WI38 (cell line): ENCODE measurements around the gene CDK2AP2.

Source experiments
- H3K4me3 ChIP-seq: 2 replicates; pipeline ENCODE4 v1.5.1; 2011; ENCODE audit warnings: low read depth, mild to moderate bottlenecking, control low read depth, low read length
- TF ChIP-seq, protein P1 (sequence below): IDR thresholded peaks from 2 replicates; pipeline ENCODE4 v1.5.1; 2012; ENCODE audit warnings: low read depth, mild to moderate bottlenecking, control low read depth, low read length

The CDK2AP2 gene

GRCh38 chr11:67497656-67498291 lies 10.2 kb downstream of the CDK2AP2 start:
- TF ChIP-seq, protein P1, sequence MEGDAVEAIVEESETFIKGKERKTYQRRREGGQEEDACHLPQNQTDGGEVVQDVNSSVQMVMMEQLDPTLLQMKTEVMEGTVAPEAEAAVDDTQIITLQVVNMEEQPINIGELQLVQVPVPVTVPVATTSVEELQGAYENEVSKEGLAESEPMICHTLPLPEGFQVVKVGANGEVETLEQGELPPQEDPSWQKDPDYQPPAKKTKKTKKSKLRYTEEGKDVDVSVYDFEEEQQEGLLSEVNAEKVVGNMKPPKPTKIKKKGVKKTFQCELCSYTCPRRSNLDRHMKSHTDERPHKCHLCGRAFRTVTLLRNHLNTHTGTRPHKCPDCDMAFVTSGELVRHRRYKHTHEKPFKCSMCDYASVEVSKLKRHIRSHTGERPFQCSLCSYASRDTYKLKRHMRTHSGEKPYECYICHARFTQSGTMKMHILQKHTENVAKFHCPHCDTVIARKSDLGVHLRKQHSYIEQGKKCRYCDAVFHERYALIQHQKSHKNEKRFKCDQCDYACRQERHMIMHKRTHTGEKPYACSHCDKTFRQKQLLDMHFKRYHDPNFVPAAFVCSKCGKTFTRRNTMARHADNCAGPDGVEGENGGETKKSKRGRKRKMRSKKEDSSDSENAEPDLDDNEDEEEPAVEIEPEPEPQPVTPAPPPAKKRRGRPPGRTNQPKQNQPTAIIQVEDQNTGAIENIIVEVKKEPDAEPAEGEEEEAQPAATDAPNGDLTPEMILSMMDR, result no peak

DNA sequence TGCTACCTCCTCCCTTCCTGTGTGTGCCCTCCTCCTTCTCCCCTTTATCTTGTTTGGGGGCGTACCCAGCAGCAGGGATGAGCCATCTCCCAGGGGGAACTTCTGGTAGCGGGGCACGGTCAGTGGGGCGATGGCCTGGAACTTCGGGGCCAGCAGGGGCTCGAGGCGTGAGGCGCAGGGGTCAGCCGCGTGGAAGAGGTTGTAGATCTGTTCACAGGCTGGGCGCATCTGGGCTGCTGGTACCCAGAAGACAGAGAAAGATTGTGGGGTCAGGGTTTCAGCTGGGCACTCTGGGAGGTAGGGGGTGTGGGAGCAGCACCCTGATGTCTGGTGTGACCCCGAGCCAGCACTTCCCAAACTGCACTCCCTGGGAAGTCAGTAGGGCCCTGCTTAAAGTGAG lies 11.8 kb downstream of the CDK2AP2 start:
- TF ChIP-seq, protein P1, result no peak
- no peak overlapping the region for H3K4me3 ChIP-seq

More at GRCh38 chr11:67497656-67498291, 10.2 kb downstream of the CDK2AP2 start:
- no peak overlapping the region for H3K4me3 ChIP-seq

DNA sequence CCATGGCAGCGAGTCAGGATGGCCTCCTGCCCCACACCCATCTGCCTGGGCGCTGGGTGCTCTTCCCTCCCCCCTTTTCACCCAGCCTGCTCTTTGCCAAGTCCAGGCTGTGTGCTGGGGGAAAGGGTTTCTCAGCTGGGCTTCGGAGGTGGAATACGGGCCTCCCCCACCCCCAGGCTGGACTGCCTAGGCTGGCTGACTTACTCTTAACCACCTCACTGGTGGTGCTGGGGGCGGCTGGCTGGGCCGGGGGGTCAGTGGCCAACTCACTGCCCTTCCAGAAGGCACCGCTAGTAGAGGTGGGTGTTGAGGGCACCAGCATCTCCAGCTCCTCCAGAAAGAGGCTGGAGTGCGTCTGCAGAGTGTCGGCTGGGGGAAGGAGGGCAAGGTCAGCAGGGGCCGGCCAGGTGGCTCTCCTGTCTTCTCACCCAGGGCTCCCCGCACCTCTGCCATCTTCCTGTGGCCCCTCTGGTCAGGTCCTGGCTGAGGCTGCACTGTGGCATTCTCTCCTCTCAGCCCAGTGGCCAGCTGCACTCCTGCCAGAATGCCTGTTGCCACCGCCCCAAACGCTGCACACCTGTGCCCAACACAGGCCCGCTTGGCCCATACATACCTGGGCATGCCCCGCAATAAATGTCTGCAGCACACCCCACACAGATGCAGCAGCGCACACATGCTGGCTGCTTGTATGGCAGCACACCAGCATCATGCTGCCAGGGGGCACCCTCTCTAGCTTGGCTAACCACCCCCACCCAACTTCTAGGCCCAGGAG lies 12.5 kb downstream of the CDK2AP2 start:
- TF ChIP-seq, protein P1, result no peak
- H3K4me3 ChIP-seq, result no peak overlapping the region

DNA sequence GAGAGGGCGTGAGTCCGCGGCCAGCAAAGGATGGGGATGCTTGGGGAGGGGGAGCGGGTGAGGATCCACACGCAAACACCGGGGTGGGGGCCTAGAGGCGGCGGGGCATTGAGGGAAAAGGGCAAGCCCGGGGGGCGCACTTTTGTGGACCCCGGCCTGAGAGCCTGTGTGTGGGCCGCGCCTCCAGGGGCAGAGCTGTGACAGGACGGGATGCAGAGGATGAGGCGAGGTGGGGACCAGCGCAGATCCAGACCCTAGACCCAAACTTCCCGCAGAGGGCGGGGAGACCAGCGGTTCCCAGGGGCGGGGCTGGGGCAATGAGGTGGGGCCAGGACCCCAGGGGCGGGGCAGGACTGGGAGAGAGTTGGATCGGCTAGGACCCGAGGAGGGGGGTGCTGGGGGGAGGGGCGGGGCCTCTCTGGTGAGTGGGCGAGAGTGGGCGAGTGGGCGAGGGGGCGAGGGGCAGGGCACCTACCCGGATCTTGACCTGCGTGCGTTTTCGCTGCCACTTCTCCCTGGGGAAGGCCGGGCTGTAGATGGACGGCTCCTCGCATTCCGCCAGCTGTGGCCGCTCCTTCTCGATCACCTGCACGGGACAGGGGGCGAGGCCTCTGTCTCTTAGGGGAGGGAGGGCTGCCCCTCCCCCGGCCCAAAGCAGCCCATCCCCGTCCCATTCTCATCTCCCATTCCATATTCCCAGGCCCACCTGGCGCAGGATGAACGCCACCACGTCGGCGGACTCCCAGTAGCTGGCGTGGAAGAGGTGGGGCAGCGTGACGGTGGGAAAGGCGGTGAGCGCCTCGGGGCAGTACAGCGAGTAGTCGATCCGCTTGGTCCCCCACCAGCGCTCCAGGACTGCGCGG lies 13.4 kb downstream of the CDK2AP2 start:
- H3K4me3 ChIP-seq, result no peak overlapping the region
- TF ChIP-seq, protein P1, result no peak

- no peak overlapping the region for H3K4me3 ChIP-seq
- TF ChIP-seq, protein P1, result no peak
Measured at GRCh38 chr11:67493548-67494370, 14.2 kb downstream of the CDK2AP2 start.

DNA sequence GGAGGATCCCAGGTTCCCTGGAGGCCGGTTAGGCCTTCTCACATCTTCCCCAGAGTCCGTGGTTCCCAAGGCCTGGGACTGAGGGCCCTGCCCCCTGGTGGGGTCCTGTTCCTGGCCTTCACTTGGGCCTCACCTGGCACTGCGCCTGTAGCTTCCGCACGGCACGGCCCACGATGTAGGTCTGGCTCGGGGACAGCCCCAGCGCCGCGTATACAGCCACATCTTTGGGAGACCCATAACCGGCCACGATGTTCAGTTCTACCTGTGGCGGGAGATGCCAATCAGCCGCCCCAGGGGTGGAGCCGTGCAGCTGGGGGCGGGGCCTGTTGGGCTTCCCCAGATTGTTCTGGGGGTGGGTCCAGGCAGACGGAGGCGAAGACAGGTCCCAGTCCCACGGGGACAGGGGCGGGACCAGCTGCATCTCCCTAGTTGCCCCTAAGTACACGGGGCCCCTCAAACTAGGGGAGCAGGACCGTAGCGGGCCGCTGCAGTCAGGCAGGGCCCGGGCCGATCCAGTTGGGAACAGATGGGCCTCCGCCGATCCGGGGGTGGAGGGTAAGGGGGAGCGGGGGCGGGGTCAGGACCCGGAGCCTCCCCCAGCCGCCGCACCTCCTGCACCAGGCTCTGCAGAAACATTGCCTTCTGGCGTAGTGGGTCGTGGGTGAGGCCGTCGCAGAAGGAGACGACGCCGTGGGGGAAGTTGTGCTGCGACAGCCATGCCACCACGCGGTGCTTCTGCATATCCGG lies 15.0 kb downstream of the CDK2AP2 start:
- H3K4me3 ChIP-seq, result no peak overlapping the region
- TF ChIP-seq, protein P1, result no peak
